ENCODE measurements around the gene MCF2. TPM values are rescaled to one million over a fixed set of nuclear protein-coding genes. Genes with fewer than 3 reads are reported as not detected.

The MCF2 gene
- total RNA-seq, 1 donor from 2014 or later = 0.37 TPM

- intact Hi-C loops (cut with micrococcal nuclease) = no loop called here
Measured at GRCh38 chrX:139639253-139639652, 68.7 kb downstream of the MCF2 start.

DNA sequence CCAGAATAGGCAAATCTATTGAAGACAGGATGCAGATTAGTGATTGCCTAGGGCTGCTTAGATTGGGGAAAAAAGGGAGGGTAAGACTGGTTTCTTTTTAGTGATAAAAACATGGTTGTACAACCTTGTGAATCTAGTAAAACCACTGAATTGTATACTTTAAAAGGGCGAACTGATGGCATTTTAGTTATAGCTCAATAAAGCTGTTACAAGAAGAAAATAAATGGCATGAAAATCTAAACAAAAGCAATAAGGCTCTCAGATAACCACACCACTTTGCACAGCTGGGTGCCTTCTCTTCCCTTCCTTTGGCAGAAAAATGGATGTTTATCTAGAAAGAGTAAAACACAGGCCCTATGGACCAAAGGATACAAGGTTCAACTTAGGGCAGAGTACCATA, 107.9 kb downstream of the MCF2 start:
- intact Hi-C loops (cut with micrococcal nuclease) = no loop called here

DNA sequence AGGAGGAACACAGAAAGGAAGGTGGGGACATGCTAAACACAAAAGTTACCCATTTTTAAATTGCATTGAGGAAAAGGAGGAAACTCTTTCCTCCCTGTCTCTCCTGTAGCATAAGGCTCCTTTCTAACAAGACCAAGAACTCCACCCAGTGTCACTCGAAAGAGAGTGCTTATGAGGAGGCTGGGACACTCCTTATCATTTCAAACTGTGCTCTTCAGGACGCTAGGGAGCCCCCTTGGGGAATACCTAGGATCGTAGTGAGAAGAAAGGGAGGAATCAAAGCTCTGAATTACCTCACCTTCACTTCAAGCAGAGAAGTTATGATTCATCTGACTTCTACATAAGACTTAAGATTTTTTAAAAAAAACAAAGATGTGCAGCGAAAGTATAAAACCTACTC, 111.9 kb downstream of the MCF2 start:
- intact Hi-C loops (cut with micrococcal nuclease) = no loop called here

- intact Hi-C loops (cut with micrococcal nuclease) = no loop called here
Measured at GRCh38 chrX:139585613-139586012, 122.4 kb downstream of the MCF2 start.

- intact Hi-C loops (cut with micrococcal nuclease) = no loop called here
Measured at GRCh38 chrX:139581068-139581467, 126.9 kb downstream of the MCF2 start.

GRCh38 chrX:139566981-139567380, 141.0 kb downstream of the MCF2 start:
- intact Hi-C loops (cut with micrococcal nuclease) = no loop called here

GRCh38 chrX:139563251-139563650, 144.7 kb downstream of the MCF2 start:
- intact Hi-C loops (cut with micrococcal nuclease) = no loop called here

- intact Hi-C loops (cut with micrococcal nuclease) = no loop called here
Measured at GRCh38 chrX:139560221-139560620, 147.7 kb downstream of the MCF2 start.

DNA sequence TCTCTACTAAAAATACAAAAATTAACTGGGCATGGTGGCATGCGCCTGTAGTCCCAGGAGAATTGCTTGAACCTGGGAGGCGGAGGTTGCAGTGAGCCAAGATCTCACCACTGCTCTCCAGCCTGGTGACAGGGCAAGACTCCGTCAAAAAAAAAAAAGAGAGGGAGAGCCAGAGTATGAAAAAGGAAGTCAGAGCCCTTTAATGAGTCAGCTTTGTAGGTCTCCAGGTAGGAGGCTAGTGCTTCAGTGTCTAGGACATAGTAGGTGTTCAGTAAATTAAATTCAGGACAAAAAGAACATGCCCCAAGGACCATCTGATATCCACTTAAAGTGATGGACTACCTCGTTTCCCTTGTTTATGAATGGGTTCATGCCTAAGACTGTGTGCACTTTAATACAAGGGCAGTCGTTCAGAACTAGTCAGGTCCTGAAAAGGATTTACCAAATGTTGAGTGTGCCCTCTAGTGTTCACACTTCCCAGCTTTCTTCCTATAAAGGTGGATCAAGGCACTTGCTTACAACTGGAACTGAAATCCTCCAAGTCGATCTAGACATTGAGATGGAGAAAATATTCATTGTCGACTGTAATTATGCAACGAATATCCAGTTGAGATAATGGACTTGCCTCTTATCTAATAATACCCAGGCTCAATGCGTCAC, 148.5 kb downstream of the MCF2 start:
- intact Hi-C loops (cut with micrococcal nuclease) = no loop called here

- intact Hi-C loops (cut with micrococcal nuclease) = no loop called here
Measured at GRCh38 chrX:139554991-139555675, 152.8 kb downstream of the MCF2 start.

GRCh38 chrX:139554376-139554775, 153.6 kb downstream of the MCF2 start:
- intact Hi-C loops (cut with micrococcal nuclease) = no loop called here

DNA sequence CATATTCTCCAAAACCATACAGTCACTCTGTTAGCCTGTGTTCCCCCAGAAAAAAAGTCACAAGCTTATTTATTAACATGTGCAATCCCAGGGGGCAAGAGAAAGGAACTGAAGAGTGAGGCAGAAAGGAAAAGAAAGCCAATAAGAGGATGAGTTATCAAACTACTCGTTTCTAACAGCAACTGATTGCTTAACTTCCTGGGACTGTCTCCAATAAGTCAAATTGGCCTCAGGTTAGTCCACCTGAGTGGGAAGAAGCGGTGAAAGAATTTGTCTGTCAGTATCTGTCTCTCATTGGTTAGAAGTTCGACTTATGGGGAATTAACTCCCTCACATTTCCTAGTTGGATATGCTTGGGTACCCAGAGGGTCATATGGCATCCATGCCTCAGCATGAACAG, 163.4 kb downstream of the MCF2 start:
- intact Hi-C loops (cut with micrococcal nuclease) = no loop called here

- intact Hi-C loops (cut with micrococcal nuclease) = no loop called here
Measured at GRCh38 chrX:139543920-139544319, 164.0 kb downstream of the MCF2 start.

DNA sequence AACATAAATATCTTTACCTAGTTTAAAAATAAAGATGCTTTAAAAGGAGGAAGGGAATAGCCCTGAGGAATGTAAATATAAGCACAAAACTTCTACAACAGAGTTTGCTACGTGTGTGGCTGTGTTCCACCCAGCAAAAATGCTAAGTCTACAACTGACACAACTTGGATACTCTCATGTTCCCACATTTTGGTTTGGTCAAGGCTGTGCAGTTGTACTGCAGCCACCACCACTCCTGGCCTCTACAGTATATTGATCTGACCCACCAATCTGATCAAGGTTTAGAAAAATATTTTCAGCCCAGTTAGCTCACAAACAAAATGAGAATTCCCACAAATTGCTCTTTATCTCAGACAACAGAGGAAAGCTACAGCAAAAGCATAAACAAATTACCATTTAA, 165.3 kb downstream of the MCF2 start:
- intact Hi-C loops (cut with micrococcal nuclease) = no loop called here

GRCh38 chrX:139538907-139539790, 168.8 kb downstream of the MCF2 start:
- intact Hi-C loops (cut with micrococcal nuclease) = no loop called here

- intact Hi-C loops (cut with micrococcal nuclease) = no loop called here
Measured at GRCh38 chrX:139533444-139533843, 174.5 kb downstream of the MCF2 start.

DNA sequence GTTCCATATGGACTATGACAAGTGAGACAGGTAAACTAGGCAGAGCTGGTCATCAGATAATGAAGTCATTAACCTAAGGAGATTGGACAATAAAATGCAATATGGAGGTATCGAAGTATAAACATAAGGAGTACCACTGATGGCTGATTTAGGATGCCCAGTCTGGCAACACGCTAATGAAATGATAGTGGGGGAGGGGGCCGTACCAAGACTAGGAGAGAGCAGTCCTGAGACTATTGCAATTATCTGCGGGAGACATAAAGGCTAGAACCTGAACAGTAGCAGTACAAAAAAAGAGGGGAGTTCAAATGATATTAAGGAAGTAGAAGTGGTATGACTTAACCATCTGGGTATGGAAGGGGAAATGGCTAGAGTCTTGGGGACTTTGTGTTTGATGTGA, 175.1 kb downstream of the MCF2 start:
- intact Hi-C loops (cut with micrococcal nuclease) = no loop called here

Other genes starting within 250 kb of the MCF2 start
- gene F9, start 177.4 kb downstream of the MCF2 start, total RNA-seq = not detected in 2 replicates
- gene ATP11C, start 224.9 kb upstream of the MCF2 start, total RNA-seq = 11.9 and 13.8 TPM in 2 replicates